ENCODE results near the gene ATG13.

GRCh38 chr11:46662366-46662765 lies 45.0 kb downstream of the ATG13 start:
- TF ChIP-seq CTCF (IDR thresholded peaks at IDR 0.05) = no peak
- TF ChIP-seq EP300 (IDR thresholded peaks at IDR 0.05) = no peak
